Measurements from ENCODE around the gene ZNF497. TPM values are rescaled to one million over a fixed set of nuclear protein-coding genes. Genes with fewer than 3 reads are reported as not detected.

The ZNF497 gene
- total and polyA plus RNA-seq, 2 of the 13 experiments (the other 11 are each of a cell fraction or from before 2014, with no cell fraction given) = 1.5 to 1.9 TPM

- TF ChIP-seq PRDM4 (CRISPR knock-in tag; IDR thresholded peaks at IDR 0.05; ENCODE audit: borderline replicate concordance) (no peak), ZNF329 (CRISPR knock-in tag; IDR thresholded peaks at IDR 0.05; ENCODE audit: low read depth) (no peak), E2F2 (CRISPR knock-in tag; IDR thresholded peaks at IDR 0.05; ENCODE audit: borderline replicate concordance) (no peak; the same call in none of the 2 replicates), CBFB (CRISPR knock-in tag; IDR thresholded peaks at IDR 0.05) (peak; percentile 83), BRF2 (CRISPR knock-in tag; IDR thresholded peaks at IDR 0.05) (0 out of 2 replicates have a peak, but pooled peaks have one; percentile 21), PHF21A (CRISPR knock-in tag; IDR thresholded peaks at IDR 0.05) (peak; percentile 73; the same call in 1 of the 2 replicates), ZNF484 (CRISPR knock-in tag; IDR thresholded peaks at IDR 0.05; ENCODE audit: borderline replicate concordance, low read depth) (no peak), MYC (CRISPR knock-in tag; IDR thresholded peaks at IDR 0.05; ENCODE audit: borderline replicate concordance) (peak; percentile 93), NR2F2 (IDR thresholded peaks at IDR 0.05; ENCODE audit: borderline replicate concordance, low read depth) (peak; percentile 42; the same call in 1 of the 2 replicates), KLF9 (CRISPR knock-in tag; IDR thresholded peaks at IDR 0.05; ENCODE audit: low read depth) (no peak), FOXO1 (CRISPR knock-in tag; IDR thresholded peaks at IDR 0.05) (0 out of 2 replicates have a peak, but pooled peaks have one; percentile 6), NONO (IDR thresholded peaks at IDR 0.05) (no peak), NONO (CRISPR knock-in tag; conservative IDR thresholded peaks at IDR 0.05) (peak; percentile 90), ZNF780A (CRISPR knock-in tag; IDR thresholded peaks at IDR 0.05) (0 out of 2 replicates have a peak, but pooled peaks have one; percentile 71), ZNF33B (CRISPR knock-in tag; IDR thresholded peaks at IDR 0.05) (peak; percentile 8; the same call in 1 of the 2 replicates), TARDBP (CRISPR knock-in tag; IDR thresholded peaks at IDR 0.05) (peak; percentile 39), ZNF674 (CRISPR knock-in tag; IDR thresholded peaks at IDR 0.05; ENCODE audit: low read depth) (no peak)
- TF ChIP-seq, protein P1, sequence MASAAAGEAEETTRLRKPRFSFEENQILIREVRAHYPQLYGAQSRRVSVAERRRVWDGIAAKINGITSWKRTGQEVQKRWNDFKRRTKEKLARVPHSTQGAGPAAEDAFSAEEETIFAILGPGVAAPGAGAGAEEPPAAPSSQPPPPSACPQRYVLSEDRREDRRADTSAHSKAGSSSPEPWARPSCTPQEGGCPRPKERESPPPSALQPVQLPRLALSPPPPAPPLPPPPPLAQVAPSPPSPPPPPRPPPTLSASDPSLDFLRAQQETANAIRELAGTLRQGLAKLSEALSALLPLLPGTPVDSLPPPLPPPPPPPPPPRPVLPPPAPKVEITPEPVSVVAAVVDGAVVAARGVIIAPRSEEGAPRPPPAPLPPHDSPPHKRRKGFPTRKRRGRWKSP (CRISPR knock-in tag; IDR thresholded peaks at IDR 0.05) = peak; percentile 91
- TF ChIP-seq, protein P2, sequence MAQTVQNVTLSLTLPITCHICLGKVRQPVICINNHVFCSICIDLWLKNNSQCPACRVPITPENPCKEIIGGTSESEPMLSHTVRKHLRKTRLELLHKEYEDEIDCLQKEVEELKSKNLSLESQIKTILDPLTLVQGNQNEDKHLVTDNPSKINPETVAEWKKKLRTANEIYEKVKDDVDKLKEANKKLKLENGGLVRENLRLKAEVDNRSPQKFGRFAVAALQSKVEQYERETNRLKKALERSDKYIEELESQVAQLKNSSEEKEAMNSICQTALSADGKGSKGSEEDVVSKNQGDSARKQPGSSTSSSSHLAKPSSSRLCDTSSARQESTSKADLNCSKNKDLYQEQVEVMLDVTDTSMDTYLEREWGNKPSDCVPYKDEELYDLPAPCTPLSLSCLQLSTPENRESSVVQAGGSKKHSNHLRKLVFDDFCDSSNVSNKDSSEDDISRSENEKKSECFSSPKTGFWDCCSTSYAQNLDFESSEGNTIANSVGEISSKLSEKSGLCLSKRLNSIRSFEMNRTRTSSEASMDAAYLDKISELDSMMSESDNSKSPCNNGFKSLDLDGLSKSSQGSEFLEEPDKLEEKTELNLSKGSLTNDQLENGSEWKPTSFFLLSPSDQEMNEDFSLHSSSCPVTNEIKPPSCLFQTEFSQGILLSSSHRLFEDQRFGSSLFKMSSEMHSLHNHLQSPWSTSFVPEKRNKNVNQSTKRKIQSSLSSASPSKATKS (CRISPR knock-in tag; IDR thresholded peaks at IDR 0.05) = no peak
- TF ChIP-seq, protein P3, sequence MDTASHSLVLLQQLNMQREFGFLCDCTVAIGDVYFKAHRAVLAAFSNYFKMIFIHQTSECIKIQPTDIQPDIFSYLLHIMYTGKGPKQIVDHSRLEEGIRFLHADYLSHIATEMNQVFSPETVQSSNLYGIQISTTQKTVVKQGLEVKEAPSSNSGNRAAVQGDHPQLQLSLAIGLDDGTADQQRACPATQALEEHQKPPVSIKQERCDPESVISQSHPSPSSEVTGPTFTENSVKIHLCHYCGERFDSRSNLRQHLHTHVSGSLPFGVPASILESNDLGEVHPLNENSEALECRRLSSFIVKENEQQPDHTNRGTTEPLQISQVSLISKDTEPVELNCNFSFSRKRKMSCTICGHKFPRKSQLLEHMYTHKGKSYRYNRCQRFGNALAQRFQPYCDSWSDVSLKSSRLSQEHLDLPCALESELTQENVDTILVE (CRISPR knock-in tag; IDR thresholded peaks at IDR 0.05) = peak; percentile 72
Measured at GRCh38 chr19:58362272-58362994, at the start of gene ZNF497 (continued).
